Cardiac septum (tissue), 1 donor: ENCODE measurements around the gene TTC9B. TPM values are rescaled to one million over a fixed set of nuclear protein-coding genes. Genes with fewer than 3 reads are reported as not detected.
"Not testable (repeated sequence)": the region's sequence is repeated elsewhere in the genome, so short reads cannot be mapped to it uniquely, and the experiment has no call there.

ENCODE experiments used
- DNase-seq: peaks from one replicate; pipeline ENCODE4 v3.0.0-alpha.2; 2020; ENCODE audit warnings: low spot score
- intact Hi-C: fragments of 100-400 bp; cut with DNase I; formaldehyde crosslinking; loops from one replicate; pipeline ENCODE4 v1.14.0; 2022
- total RNA-seq: library from RNA; stranded (reverse); fragmentation: NEBNext Ultra II Directional; extraction: Animal tissue kit (Norgen Biotek cat#: 25700); gene quantifications from one replicate; pipeline ENCODE4 v1.2.1, GENCODE V29; 2021
- donor health status: DM: no; HTN: no; CAD: no.

TTC9B gene
- total RNA-seq, 1 donor from 2014 or later, result not detected

DNA sequence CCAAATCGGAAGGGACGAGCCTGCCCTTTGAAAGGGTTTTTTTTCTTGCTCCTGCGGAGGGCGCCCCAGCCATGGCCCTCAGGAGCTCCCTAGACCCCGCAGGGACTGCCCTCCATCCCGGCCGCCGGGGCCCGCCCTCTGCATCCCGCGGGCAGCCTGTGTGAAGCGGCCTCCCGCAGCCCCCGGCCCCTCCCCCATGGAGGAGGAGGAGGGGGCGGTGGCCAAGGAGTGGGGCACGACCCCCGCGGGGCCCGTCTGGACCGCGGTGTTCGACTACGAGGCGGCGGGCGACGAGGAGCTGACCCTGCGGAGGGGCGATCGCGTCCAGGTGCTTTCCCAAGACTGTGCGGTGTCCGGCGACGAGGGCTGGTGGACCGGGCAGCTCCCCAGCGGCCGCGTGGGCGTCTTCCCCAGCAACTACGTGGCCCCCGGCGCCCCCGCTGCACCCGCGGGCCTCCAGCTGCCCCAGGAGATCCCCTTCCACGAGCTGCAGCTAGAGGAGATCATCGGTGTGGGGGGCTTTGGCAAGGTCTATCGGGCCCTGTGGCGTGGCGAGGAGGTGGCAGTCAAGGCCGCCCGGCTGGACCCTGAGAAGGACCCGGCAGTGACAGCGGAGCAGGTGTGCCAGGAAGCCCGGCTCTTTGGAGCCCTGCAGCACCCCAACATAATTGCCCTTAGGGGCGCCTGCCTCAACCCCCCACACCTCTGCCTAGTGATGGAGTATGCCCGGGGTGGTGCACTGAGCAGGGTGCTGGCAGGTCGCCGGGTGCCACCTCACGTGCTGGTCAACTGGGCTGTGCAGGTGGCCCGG, 26.1 kb downstream of the TTC9B start:
- intact Hi-C loops, result no loop called here
- DNase-seq, result no peak

GRCh38 chr19:40190891-40191835, 27.0 kb downstream of the TTC9B start, which contains the start of gene MAP3K10:
Gene MAP3K10, plus strand, starts transcription at chr19:40191426. Its CDS starts 606 bp downstream, at chr19:40192032.
- peak; percentile 86 for DNase-seq
- intact Hi-C loops, result no loop called here

- intact Hi-C loops, result no loop called here
- no peak for DNase-seq
Measured at GRCh38 chr19:40184273-40184672, 33.9 kb downstream of the TTC9B start.

DNA sequence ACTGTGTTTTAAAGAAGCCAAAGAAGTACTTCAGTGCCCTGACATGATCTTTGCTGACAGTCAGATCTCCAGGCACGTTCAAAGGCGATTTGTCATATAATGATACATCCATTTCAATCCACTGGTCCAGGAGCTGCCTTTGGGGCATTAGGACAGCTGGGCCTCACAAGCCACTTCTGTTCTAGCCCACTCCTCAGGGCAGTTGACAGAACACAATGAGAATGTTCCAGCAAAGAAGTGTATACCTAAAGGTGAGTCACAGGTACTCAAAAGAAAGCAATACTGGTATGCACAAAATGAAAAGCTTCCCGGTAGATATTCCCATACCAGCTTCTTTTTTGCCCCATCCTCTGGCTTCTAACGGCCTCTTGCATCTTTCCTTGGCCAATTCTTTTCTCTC, 39.4 kb downstream of the TTC9B start:
- no peak for DNase-seq
- intact Hi-C loops, result no loop called here

GRCh38 chr19:40177286-40178070, 40.7 kb downstream of the TTC9B start:
- intact Hi-C loops, result no loop called here
- no peak for DNase-seq

- intact Hi-C loops, result no loop called here
- no peak for DNase-seq
Measured at GRCh38 chr19:40175820-40176219, 42.4 kb downstream of the TTC9B start.

- no peak for DNase-seq
- intact Hi-C loops, result no loop called here
Measured at GRCh38 chr19:40174092-40174491, 44.1 kb downstream of the TTC9B start.

DNA sequence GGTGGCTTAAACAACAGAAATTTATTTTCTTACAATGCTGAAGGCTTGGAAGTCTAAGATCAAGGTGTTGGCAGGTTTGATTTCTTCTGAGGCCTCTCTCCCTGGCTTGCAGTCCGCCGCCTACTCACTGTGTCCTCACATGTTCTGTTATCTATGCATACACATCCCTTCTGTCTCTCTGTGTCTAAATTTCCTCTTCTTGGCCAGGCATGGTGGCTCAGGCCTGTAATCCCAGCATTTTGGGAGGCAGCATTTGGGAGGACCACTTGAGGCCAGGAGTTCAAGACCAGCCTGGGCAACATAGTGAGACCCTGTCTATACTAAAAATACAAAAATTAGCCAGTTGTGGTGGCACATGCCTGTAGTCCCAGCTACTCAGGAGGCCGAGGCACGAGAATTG, 46.9 kb downstream of the TTC9B start:
- DNase-seq, intact Hi-C loops: not testable (repeated sequence)

DNA sequence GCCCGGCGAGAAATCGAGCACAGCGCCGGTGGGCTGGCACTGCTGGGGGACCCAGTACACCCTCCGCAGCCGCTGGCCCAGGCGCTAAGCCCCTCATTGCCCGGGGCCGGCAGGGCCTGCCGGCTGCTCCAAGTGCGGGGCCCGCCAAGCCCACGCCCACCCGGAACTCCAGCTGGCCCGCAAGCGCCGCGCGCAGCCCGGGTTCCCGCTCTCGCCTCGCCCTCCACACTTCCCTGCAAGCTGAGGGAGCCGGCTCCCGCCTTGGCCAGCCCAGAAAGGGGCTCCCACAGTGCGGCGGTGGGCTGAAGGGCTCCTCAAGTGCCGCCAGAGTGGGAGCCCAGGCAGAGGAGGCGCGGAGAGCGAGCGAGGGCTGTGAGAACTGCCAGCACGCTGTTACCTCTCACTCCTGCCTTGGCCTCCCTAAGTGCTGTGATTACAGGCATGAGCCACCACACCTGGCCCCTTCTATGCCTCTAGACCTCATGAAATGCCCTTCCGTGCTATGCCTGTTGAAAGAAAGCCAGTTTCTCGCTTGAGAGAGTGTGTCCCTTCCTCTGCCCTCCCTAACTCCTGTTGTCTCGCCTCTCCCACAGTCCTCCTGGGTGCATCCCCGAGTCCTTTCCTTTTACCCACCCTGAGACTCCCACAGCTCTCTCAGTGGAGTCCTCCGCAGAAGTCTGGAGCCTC, 47.7 kb downstream of the TTC9B start:
- DNase-seq, intact Hi-C loops: not testable (repeated sequence)

GRCh38 chr19:40169482-40170302, 48.5 kb downstream of the TTC9B start:
- intact Hi-C loops, DNase-seq: not testable (repeated sequence)

Other genes with a start within 250 kb of the TTC9B start
- gene PSMC4, start 247.2 kb downstream of the TTC9B start, total RNA-seq, result 70.2 TPM
- gene ZNF546, start 221.3 kb downstream of the TTC9B start, total RNA-seq, result 10.1 TPM
- 23.9 TPM for gene ZNF780B, start 162.2 kb downstream of the TTC9B start, total RNA-seq
- gene ZNF780A, start 127.4 kb downstream of the TTC9B start, total RNA-seq, result 11.2 TPM
- 17.6 TPM for gene MAP3K10, start 27.0 kb downstream of the TTC9B start, total RNA-seq
- 0.32 TPM for gene CCNP, start 8.3 kb upstream of the TTC9B start, total RNA-seq
- gene AKT2, start 67.0 kb upstream of the TTC9B start, total RNA-seq, result 116 TPM
- gene C19orf47, start 130.0 kb upstream of the TTC9B start, total RNA-seq, result 135 TPM
- 163 TPM for gene PLD3, start 130.3 kb upstream of the TTC9B start, total RNA-seq
- 0.08 TPM for gene HIPK4, start 171.8 kb upstream of the TTC9B start, total RNA-seq
- gene PRX, start 195.0 kb upstream of the TTC9B start, total RNA-seq, result 3.5 TPM
- 16.7 TPM for gene SERTAD1, start 207.6 kb upstream of the TTC9B start, total RNA-seq
- gene SERTAD3, start 226.0 kb upstream of the TTC9B start, total RNA-seq, result 33.9 TPM
- 81.6 TPM for gene BLVRB, start 247.4 kb upstream of the TTC9B start, total RNA-seq
- gene SPTBN4, start 248.6 kb upstream of the TTC9B start, total RNA-seq, result 5.1 TPM